IPS-20b (cell line): ENCODE measurements around the gene GAREM1.

Experiments used
- H3K27ac ChIP-seq: one replicate; pipeline ENCODE4 v1.5.1; 2013; ENCODE audit warnings: low read length
- H3K27me3 ChIP-seq: 2 replicates; pipeline ENCODE4 v1.6.1; 2013; ENCODE audit warnings: mild to moderate bottlenecking, low read length, inconsistent platforms; ENCODE audit not compliant: insufficient read depth
- H3K36me3 ChIP-seq: 2 replicates; pipeline ENCODE4 v1.6.1; 2013; ENCODE audit warnings: low read depth, mild to moderate bottlenecking, inconsistent platforms, low read length, moderate library complexity; ENCODE audit not compliant: insufficient read depth
- H3K4me1 ChIP-seq: 2 replicates; pipeline ENCODE4 v1.6.1; 2013; ENCODE audit warnings: mild to moderate bottlenecking, control low read depth, inconsistent platforms, low read length, moderate library complexity; ENCODE audit not compliant: insufficient read depth
- H3K4me3 ChIP-seq: 2 replicates; pipeline ENCODE4 v1.5.1; 2013; ENCODE audit warnings: mild to moderate bottlenecking, low read length, inconsistent platforms
- H3K9ac ChIP-seq: 2 replicates; pipeline ENCODE4 v1.6.1; 2013; ENCODE audit warnings: low read depth, mild to moderate bottlenecking, inconsistent platforms, low read length, moderate library complexity
- H3K9me3 ChIP-seq: 2 replicates; pipeline ENCODE4 v1.6.1; 2013; ENCODE audit warnings: mild to moderate bottlenecking, low read depth, low read length, inconsistent platforms; ENCODE audit not compliant: insufficient read depth

Gene GAREM1

GRCh38 chr18:32261003-32261402 is 209.7 kb downstream of the GAREM1 start:
- Histone ChIP-seq H3K4me3 (no peak overlapping the region), H3K36me3 (no peaks in the 10 kb centered on the region), H3K9ac (no peak overlapping the region), H3K9me3 (no peaks in the 10 kb centered on the region), H3K4me1 (no peaks in the 10 kb centered on the region), H3K27me3 (no peaks in the 10 kb centered on the region), H3K27ac (no peak overlapping the region)

- Histone ChIP-seq H3K9me3 (no peaks in the 10 kb centered on the region), H3K9ac (no peak overlapping the region), H3K4me3 (no peak overlapping the region), H3K27me3 (no peaks in the 10 kb centered on the region), H3K4me1 (no peaks in the 10 kb centered on the region), H3K36me3 (no peaks in the 10 kb centered on the region), H3K27ac (no peak overlapping the region)
Observed at GRCh38 chr18:32259553-32259952, 211.1 kb downstream of the GAREM1 start.

GRCh38 chr18:32258558-32259204 is 212.0 kb downstream of the GAREM1 start:
- H3K4me1 ChIP-seq: no peaks in the 10 kb centered on the region
- no peaks in the 10 kb centered on the region for H3K9me3 ChIP-seq
- no peak overlapping the region for H3K27ac ChIP-seq
- no peak overlapping the region for H3K9ac ChIP-seq
- no peaks in the 10 kb centered on the region for H3K27me3 ChIP-seq
- H3K4me3 ChIP-seq: no peak overlapping the region
- no peaks in the 10 kb centered on the region for H3K36me3 ChIP-seq

GRCh38 chr18:32258148-32258547 is 212.5 kb downstream of the GAREM1 start:
- H3K27ac ChIP-seq: no peak overlapping the region

GRCh38 chr18:32257084-32257785 is 213.4 kb downstream of the GAREM1 start:
- Histone ChIP-seq H3K4me1 (no peaks in the 10 kb centered on the region), H3K36me3 (no peaks in the 10 kb centered on the region), H3K4me3 (no peak overlapping the region), H3K9me3 (no peaks in the 10 kb centered on the region), H3K27ac (no peak overlapping the region), H3K27me3 (no peaks in the 10 kb centered on the region), H3K9ac (no peak overlapping the region)

More at GRCh38 chr18:32258148-32258547, 212.5 kb downstream of the GAREM1 start:
- Histone ChIP-seq H3K27me3 (no peaks in the 10 kb centered on the region), H3K9ac (no peak overlapping the region), H3K4me1 (no peaks in the 10 kb centered on the region), H3K4me3 (no peak overlapping the region), H3K36me3 (no peaks in the 10 kb centered on the region), H3K9me3 (no peaks in the 10 kb centered on the region)

GRCh38 chr18:32255570-32255969 is 215.1 kb downstream of the GAREM1 start:
- Histone ChIP-seq H3K4me1 (no peaks in the 10 kb centered on the region), H3K27me3 (no peaks in the 10 kb centered on the region), H3K27ac (no peak overlapping the region), H3K9ac (no peak overlapping the region), H3K9me3 (no peaks in the 10 kb centered on the region), H3K36me3 (no peaks in the 10 kb centered on the region), H3K4me3 (no peak overlapping the region)

GRCh38 chr18:32252141-32252860 is 218.4 kb downstream of the GAREM1 start:
- no peaks in the 10 kb centered on the region for H3K27me3 ChIP-seq
- no peak overlapping the region for H3K9ac ChIP-seq
- no peak overlapping the region for H3K4me3 ChIP-seq
- H3K36me3 ChIP-seq: no peaks in the 10 kb centered on the region
- H3K27ac ChIP-seq: no peak overlapping the region
- no peaks in the 10 kb centered on the region for H3K4me1 ChIP-seq
- no peaks in the 10 kb centered on the region for H3K9me3 ChIP-seq

GRCh38 chr18:32251466-32251865 is 219.2 kb downstream of the GAREM1 start:
- Histone ChIP-seq H3K4me1 (no peaks in the 10 kb centered on the region), H3K27me3 (no peaks in the 10 kb centered on the region), H3K9me3 (no peaks in the 10 kb centered on the region), H3K4me3 (no peak overlapping the region), H3K9ac (no peak overlapping the region), H3K36me3 (no peaks in the 10 kb centered on the region), H3K27ac (no peak overlapping the region)

- Histone ChIP-seq H3K36me3 (no peaks in the 10 kb centered on the region), H3K4me3 (no peak overlapping the region), H3K27ac (no peak overlapping the region), H3K27me3 (no peaks in the 10 kb centered on the region), H3K9ac (no peak overlapping the region), H3K4me1 (no peaks in the 10 kb centered on the region), H3K9me3 (no peaks in the 10 kb centered on the region)
Observed at GRCh38 chr18:32249147-32249929, 221.3 kb downstream of the GAREM1 start.

- H3K27me3 ChIP-seq: no peaks in the 10 kb centered on the region
- no peak overlapping the region for H3K4me3 ChIP-seq
- peaks cover 18% of the 10 kb centered on the region; the same call in 1 of the 2 replicates for H3K4me1 ChIP-seq
- H3K27ac ChIP-seq: no peak overlapping the region
- H3K9ac ChIP-seq: no peak overlapping the region
- no peaks in the 10 kb centered on the region for H3K9me3 ChIP-seq
- H3K36me3 ChIP-seq: no peaks in the 10 kb centered on the region
Observed at GRCh38 chr18:32244881-32245280, 225.8 kb downstream of the GAREM1 start.

- H3K9ac ChIP-seq: no peak overlapping the region
Observed at GRCh38 chr18:32243358-32243757, 227.3 kb downstream of the GAREM1 start.

More at GRCh38 chr18:32243358-32243757, 227.3 kb downstream of the GAREM1 start:
- H3K9me3 ChIP-seq: no peaks in the 10 kb centered on the region
- no peak overlapping the region for H3K27ac ChIP-seq
- no peak overlapping the region for H3K4me3 ChIP-seq
- H3K27me3 ChIP-seq: no peaks in the 10 kb centered on the region
- no peaks in the 10 kb centered on the region for H3K36me3 ChIP-seq
- peaks cover 22% of the 10 kb centered on the region; the same call in 1 of the 2 replicates for H3K4me1 ChIP-seq
